ENCODE data around the gene OR13H1.
"Not testable (repeated sequence)": the region's sequence is repeated elsewhere in the genome, so short reads cannot be mapped to it uniquely, and the experiment has no call there.

The OR13H1 gene, protein sequence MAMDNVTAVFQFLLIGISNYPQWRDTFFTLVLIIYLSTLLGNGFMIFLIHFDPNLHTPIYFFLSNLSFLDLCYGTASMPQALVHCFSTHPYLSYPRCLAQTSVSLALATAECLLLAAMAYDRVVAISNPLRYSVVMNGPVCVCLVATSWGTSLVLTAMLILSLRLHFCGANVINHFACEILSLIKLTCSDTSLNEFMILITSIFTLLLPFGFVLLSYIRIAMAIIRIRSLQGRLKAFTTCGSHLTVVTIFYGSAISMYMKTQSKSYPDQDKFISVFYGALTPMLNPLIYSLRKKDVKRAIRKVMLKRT

DNA sequence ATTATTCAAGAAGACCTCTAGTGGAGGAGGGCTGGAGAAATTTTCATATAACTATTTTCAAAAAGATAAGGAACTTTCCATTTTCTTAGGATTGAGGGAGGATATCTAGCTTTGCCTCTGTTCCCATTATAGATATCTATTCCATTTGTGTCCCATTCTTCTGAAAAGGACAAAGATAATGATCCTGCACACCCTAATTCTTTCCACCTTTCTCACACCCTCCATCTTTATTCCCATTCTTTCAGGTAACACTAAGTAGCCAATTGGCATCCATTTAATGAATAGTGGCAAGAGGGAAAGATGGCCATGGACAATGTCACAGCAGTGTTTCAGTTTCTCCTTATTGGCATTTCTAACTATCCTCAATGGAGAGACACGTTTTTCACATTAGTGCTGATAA, at the start of gene OR13H1:
Gene OR13H1 (plus strand): TSS at position 301 of the 400 bp plus-strand sequence. CDS start 0 bp downstream, at position 301.
- no peak for DNase-seq (ENCODE audit: low read depth)

DNA sequence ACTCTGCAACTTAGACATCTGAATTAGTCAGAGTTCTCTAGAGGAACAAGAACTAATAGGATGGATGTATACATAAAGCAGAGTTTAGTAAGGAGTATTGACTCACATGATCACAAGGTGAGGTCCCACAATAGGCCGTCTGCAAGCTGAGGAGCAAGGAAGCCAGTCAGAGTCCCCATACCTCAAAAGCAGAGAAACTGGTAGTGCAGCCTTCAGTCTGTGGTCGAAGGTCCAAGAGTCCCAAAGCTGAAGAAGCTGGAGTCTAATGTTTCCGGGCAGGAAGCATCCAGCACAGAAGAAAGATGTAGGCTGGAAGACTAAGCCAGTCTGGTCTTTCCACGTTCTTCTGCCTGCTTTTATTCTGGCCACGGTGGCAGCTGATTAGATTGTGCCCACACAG, 42.3 kb upstream of the OR13H1 start:
- not testable (repeated sequence) for DNase-seq (ENCODE audit: low read depth)

DNA sequence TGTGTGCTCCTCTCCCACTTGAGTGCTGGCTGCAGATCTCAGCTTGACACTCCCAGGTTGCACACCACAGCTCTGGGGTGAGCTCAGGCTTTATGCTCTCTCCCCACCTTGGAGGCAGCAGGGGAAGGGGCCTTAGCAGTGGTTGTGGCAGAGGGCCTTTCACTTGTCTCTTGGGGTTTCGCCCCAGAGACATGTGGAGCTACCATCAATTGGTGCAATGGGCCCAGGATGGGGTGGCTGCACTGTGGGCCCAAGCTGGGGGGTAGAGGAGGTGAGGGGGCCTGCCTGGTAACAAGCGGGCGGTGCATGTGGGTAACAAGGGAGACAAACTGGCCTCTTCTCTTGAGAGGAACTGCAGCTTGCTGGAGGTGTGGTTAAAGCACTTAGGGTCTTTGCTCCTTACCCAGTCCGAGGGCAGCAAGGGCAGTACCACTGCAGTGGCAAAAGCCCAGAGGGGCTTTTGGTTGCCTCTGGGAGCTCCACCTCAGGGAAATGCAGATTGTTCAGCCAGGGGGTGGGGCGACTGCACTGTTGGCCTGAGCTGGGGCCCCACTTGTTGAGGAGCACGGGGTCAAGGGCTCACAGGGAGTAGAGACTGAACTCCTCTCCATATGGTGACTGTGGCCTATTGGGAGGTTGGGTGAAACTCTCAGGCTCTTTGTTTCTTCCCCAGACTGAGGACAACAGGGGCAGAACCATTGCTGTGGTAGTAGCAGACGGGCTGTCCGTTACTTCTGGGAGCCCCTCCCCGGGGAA, 30.5 kb upstream of the OR13H1 start:
- no peak for DNase-seq (ENCODE audit: low read depth)

DNA sequence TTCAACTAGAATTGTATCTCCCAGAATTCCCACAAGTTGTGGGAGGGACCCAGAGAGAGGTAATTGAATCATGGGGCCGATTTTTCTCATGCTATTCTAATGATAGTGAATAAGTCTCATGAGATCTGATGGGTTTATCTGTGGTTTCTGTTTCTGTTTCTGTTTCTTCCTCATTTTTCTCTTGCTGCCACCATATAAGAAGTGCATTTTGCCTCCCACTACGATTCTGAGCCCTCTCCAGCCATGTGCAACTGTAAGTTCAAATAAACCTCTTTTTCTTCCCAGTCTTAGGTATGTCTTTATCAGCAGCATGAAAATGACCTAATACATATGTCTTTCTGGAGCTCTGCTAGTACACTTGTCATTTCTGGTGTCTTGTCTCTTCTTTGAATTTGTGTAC, 22.1 kb upstream of the OR13H1 start:
- DNase-seq (ENCODE audit: low read depth): no peak

DNA sequence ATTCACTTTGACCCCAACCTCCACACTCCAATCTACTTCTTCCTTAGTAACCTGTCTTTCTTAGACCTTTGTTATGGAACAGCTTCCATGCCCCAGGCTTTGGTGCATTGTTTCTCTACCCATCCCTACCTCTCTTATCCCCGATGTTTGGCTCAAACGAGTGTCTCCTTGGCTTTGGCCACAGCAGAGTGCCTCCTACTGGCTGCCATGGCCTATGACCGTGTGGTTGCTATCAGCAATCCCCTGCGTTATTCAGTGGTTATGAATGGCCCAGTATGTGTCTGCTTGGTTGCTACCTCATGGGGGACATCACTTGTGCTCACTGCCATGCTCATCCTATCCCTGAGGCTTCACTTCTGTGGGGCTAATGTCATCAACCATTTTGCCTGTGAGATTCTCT, 344 bp downstream of the OR13H1 start:
- no peak for DNase-seq (ENCODE audit: low read depth)

DNA sequence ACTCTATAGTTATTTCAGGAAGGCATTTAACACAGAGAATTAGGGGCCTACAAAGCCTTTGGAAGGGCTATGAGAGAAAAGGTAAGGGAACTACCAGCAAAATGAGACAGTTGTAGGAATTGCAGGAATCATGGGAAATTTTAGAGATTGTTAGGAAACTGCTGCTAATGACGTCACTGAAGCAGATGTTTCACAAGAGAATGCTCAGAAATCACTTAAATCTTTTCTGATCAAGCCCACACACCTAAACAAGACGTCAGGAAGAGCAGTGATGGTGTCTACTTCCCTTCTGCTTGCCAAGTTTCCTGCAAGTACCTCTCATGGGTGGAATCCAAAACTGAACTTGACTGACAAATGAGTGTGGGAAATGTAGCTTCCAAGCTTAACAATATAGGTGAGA, 5.1 kb downstream of the OR13H1 start:
- no peak for DNase-seq (ENCODE audit: low read depth)

DNA sequence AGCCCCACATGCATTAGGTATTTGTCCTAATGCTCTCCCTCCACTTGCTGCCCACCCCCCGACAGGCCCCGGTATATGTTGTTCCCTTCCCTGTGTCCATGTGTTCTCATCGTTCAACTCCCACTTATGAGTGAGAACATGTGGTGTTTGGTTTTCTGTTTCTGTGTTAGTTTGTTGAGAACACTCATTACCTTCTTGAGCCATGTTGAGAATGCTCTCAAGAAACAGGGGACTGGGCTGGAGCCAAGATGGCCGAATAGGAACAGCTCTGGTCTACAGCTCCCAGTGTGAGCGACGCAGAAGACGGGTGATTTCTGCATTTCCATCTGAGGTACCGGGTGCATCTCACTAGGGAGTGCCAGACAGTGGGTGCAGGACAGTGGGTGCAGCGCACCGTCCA, 8.6 kb downstream of the OR13H1 start:
- not testable (repeated sequence) for DNase-seq (ENCODE audit: low read depth)

DNA sequence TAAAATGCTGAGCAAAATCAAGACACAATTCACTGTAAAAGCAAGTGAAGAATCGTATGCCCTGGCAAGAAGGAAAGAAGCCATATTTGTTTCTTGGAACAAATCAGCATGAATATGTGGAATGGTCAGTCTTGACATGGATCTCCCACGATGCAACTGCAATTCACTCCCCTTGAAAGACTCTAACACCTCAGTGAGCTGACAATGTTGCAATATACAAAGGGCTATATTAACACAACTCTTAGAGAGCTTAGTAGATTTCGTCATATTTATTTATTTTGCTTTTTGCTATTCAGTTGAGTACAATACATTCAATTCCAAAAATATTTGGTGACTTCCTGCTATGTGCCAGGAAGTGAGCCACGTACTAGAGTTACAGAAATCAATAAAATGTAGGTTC, 14.7 kb downstream of the OR13H1 start:
- DNase-seq (ENCODE audit: low read depth): no peak

DNA sequence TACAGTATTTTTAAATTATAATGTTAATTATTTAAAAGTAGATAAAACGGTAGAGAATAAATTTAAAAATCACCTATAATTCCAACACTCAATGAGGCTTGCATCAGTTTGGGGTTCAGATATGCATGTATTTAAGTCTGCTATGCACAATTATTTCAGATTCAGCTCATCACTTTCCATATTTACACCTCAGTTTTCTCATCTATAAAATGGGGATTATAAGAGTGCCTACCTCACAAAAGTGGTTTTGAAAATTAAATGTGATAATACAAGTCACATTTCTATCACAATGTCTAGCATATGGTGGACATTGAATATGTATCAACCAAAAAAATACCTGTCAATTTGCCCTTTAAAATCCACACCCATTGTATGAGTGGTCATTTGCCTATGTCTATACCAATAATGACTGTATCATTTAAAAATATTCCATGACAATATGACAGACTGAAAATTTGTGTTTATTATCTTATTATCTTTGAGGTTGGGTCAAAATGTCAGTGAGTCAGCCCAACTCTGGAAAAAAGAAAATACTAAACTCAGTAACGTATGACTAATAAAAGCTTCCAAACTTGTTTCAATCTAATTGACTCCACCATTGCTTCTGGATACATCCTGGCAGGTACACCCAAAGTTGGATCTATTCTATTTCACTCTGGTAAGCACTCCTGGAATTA, 20.8 kb downstream of the OR13H1 start:
- no peak for DNase-seq (ENCODE audit: low read depth)

DNA sequence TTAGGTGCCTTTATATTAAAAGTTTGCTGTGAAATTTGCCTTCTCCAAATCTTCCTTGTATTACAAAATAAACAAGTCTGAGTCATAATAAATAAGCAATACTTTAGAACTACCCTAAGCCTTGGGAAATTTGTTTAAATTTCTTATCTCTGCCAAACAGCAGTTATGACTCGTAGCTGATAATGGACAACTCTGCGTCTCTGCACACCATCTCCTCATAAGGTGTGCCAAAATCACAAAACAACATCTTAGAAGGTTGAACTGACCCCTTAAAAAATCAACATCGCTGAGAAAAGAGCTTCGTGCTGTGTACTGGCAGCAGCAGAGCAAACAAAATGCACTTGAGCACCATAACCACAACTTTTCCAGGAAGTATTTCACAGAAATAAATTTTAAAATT, 22.0 kb downstream of the OR13H1 start:
- no peak for DNase-seq (ENCODE audit: low read depth)

DNA sequence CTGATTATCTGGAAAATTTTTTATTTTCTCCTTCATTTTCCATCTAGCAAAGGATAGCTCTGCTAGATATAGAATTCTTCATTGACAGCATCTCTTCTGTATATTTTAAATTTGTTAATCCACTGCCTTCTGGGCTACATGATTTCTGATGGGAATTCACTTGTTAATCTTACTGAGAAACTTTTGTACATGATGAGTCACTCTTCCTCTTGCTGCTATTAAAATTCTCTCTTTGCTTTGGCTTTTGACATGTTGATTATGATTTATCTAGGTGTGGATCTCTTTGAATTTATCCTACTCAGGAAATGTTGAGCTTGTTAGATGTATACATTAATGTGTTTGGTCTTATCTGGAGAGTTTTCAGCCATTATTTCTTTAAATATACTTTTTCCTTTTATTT, 27.5 kb downstream of the OR13H1 start:
- no peak for DNase-seq (ENCODE audit: low read depth)

DNA sequence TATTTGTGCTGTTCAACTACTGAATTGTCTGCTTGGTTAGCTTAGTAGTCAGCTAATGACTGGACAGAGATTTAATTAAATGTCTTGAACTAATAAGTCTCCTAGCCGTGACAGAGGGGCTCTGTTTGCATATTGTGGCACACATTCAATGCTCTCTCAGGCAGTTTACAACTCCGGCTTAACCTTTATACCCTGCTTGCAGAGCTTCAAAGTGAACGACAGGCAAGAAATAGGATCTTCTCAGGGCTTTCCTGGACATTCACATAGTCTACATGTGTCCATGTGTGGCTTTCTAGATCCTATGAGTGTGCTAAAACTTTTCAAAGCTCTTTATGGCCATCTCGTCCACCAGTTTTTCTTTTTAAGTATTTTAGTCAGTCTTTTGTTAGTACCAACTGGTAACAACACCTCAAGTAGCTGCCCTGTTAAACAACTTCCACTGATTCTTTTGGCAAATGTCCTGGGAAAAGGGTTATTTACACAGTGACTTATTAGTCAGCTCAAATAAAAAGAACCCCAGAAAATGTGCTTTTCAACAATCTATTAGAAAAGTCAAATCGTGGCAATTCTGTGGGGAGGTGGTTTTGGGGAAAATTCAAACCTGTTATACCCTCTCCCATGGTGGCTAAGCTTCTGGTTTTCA, 28.6 kb downstream of the OR13H1 start:
- no peak for DNase-seq (ENCODE audit: low read depth)

DNA sequence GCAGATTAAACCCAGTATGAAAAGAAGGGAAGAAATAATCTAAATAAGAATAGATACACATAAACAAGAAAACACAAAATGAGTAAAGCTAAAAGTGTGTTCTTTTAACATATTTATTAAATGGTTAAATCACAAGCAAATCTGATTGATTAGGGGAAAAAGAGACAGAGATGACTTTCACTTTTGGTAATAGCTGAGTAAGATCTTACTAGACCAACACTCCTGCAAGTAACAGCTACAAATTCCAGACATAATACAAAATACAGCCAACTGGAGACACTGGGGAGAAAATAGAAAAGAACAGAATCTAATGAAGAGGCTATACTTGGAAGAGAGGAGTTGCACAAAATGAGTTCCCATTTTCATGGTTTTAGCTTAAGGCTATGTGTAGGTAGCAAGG, 33.5 kb downstream of the OR13H1 start:
- no peak for DNase-seq (ENCODE audit: low read depth)

DNA sequence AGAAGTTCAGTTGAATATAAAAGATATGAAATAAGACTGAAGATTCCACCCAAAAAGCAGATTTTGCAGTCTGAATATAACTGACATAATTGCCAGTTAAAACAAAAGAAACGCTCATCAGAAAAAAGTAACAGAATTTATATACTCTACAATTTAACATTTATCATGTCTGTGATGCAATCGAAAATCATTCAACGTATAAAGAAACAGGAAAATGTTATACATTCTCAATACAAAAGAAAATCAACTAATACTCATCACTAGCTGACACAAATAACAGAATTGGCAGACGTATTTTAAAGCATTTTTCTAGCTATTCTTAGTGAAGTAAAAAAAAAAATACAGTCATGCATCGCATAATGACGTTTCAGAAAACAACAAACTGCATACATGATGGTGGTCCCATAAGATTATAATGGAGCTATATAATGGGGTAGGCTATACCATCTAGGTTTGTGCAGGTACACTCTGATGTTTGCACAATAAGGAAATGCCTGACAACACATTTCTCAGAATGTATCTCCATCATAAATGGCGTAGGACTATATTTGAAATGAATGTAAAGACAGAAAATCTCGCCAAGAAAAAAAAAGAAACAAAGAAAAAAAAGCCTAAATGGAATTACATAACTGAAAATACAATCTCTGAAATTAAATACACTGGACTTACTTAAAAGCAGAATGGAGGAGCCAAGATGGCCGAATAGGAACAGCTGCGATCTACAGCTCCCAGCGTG, 34.3 kb downstream of the OR13H1 start:
- DNase-seq (ENCODE audit: low read depth): no peak

DNA sequence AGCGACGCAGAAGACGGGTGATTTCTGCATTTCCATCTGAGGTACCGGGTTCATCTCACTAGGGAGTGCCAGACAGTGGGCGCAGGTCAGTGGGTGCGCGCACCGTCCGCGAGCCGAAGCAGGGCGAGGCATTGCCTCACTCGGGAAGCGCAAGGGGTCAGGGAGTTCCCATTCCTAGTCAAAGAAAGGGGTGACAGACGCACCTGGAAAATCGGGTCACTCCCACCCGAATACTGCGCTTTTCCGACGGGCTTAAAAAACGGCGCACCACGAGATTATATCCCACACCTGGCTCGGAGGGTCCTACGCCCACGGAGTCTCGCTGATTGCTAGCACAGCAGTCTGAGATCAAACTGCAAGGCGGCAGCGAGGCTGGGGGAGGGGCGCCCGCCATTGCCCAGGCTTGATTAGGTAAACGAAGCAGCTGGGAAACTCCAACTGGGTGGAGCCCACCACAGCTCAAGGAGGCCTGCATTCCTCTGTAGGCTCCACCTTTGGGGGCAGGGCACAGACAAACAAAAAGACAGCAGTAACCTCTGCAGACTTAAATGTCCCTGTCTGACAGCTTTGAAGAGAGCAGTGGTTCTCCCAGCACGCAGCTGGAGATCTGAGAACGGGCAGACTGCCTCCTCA, 35.0 kb downstream of the OR13H1 start:
- DNase-seq (ENCODE audit: low read depth): not testable (repeated sequence)

DNA sequence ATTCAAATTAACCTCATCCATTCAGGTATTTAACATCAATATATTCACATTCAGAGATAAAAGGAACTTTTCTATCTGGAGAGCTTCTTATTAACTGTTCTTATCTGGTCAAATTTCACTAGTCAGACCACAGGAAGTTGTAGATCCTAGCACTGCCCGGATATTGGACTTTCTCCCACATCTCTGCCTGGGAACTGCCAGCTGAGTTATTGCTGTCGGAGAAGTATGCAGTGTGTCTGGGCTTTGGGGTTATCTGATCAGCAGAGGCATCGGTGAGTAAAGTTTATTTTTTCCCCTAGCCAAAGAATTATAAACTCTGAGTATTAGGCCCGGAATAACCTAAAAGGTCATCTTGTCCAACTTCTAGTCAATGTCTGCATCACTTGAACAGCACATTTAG, 45.1 kb downstream of the OR13H1 start:
- DNase-seq (ENCODE audit: low read depth): no peak
